Loucy (cell line): ENCODE results near the gene MINDY1.

ENCODE experiments used
- H2AFZ ChIP-seq: fragments of 200-600 bp; sonication (generic); 2 replicates; pipeline ENCODE4 v1.6.0; 2016; ENCODE audit warnings: antibody characterized with exemption, mild to moderate bottlenecking, low read length, moderate library complexity
- H3F3A ChIP-seq: fragments of 200-600 bp; 2 replicates; pipeline ENCODE4 v1.6.0; 2016; ENCODE audit warnings: antibody characterized with exemption, low read depth, mild to moderate bottlenecking
- H3K27me3 ChIP-seq: fragments of 200-600 bp; sonication (generic); 2 replicates; pipeline ENCODE4 v1.6.1; 2014; ENCODE audit warnings: low read length, mild to moderate bottlenecking; ENCODE audit not compliant: insufficient read depth, poor library complexity, severe bottlenecking
- H3K36me3 ChIP-seq: fragments of 200-600 bp; sonication (generic); 2 replicates; pipeline ENCODE4 v1.6.1; 2016; ENCODE audit warnings: low read length; ENCODE audit not compliant: insufficient read depth
- H3K4me1 ChIP-seq: fragments of 200-600 bp; sonication (generic); 2 replicates; pipeline ENCODE4 v1.5.1; 2014; ENCODE audit warnings: low read length, mild to moderate bottlenecking; ENCODE audit not compliant: insufficient read depth, poor library complexity, severe bottlenecking
- H3K4me2 ChIP-seq: fragments of 200-600 bp; sonication (generic); 2 replicates; pipeline ENCODE4 v1.6.0; 2014; ENCODE audit warnings: antibody characterized with exemption, low read length, low read depth, mild to moderate bottlenecking; ENCODE audit not compliant: poor library complexity, severe bottlenecking
- H3K4me3 ChIP-seq: fragments of 200-600 bp; sonication (generic); 2 replicates; pipeline ENCODE4 v1.5.1; 2014; ENCODE audit warnings: low read length, mild to moderate bottlenecking, mixed read lengths; ENCODE audit not compliant: poor library complexity, severe bottlenecking
- H3K79me2 ChIP-seq: fragments of 200-600 bp; sonication (generic); 2 replicates; pipeline ENCODE4 v1.6.1; 2014; ENCODE audit warnings: low read length; ENCODE audit not compliant: insufficient read depth
- H3K9ac ChIP-seq: fragments of 200-600 bp; sonication (generic); 2 replicates; pipeline ENCODE4 v1.6.0; 2014; ENCODE audit warnings: mild to moderate bottlenecking, low read depth, low read length, moderate library complexity; ENCODE audit not compliant: poor library complexity, severe bottlenecking
- H3K9me2 ChIP-seq: fragments of 200-600 bp; sonication (generic); replicated peaks from 2 replicates; pipeline ENCODE4 v1.6.1; 2016; ENCODE audit warnings: low read depth, low read length, mixed read lengths
- H3K9me3 ChIP-seq: fragments of 200-600 bp; sonication (generic); 2 replicates; pipeline ENCODE4 v1.6.1; 2014; ENCODE audit warnings: mild to moderate bottlenecking, antibody characterized with exemption, low read length, low read depth; ENCODE audit not compliant: insufficient read depth
- H4K20me1 ChIP-seq: fragments of 200-600 bp; sonication (generic); 2 replicates; pipeline ENCODE4 v1.6.0; 2014; ENCODE audit warnings: antibody characterized with exemption, low read length, mild to moderate bottlenecking; ENCODE audit not compliant: insufficient read depth, poor library complexity, severe bottlenecking
- EZH2phosphoT487 ChIP-seq: fragments of 200-600 bp; IDR thresholded peaks from 2 replicates; pipeline ENCODE4 v1.6.1; 2018; ENCODE audit warnings: antibody characterized with exemption, mild to moderate bottlenecking, moderate library complexity, borderline replicate concordance
- TF ChIP-seq, protein P1 (sequence below): fragments of 200-600 bp; sonication (generic); conservative IDR thresholded peaks from 2 replicates; pipeline ENCODE4 v1.5.1; 2014; ENCODE audit warnings: mild to moderate bottlenecking, antibody characterized with exemption, low read length

MINDY1 gene

GRCh38 chr1:151000408-151000807, 6.3 kb downstream of the MINDY1 start:
- no peaks in the 10 kb centered on the region for H3K9me3 ChIP-seq
- no peaks in the 10 kb centered on the region for H3K27me3 ChIP-seq
- no peak overlapping the region for H3K9ac ChIP-seq
- no peaks in the 10 kb centered on the region for H3K9me2 ChIP-seq
- no peak overlapping the region for H3K4me3 ChIP-seq
- H3K36me3 ChIP-seq, result no peaks in the 10 kb centered on the region
- TF ChIP-seq EZH2phosphoT487, result no peak
- TF ChIP-seq, protein P1, sequence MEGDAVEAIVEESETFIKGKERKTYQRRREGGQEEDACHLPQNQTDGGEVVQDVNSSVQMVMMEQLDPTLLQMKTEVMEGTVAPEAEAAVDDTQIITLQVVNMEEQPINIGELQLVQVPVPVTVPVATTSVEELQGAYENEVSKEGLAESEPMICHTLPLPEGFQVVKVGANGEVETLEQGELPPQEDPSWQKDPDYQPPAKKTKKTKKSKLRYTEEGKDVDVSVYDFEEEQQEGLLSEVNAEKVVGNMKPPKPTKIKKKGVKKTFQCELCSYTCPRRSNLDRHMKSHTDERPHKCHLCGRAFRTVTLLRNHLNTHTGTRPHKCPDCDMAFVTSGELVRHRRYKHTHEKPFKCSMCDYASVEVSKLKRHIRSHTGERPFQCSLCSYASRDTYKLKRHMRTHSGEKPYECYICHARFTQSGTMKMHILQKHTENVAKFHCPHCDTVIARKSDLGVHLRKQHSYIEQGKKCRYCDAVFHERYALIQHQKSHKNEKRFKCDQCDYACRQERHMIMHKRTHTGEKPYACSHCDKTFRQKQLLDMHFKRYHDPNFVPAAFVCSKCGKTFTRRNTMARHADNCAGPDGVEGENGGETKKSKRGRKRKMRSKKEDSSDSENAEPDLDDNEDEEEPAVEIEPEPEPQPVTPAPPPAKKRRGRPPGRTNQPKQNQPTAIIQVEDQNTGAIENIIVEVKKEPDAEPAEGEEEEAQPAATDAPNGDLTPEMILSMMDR, result no peak
- no peaks in the 10 kb centered on the region for H4K20me1 ChIP-seq
- peaks cover 24% of the 10 kb centered on the region for H3K4me1 ChIP-seq
- H3K4me2 ChIP-seq, result no peak overlapping the region
- peaks cover 8% of the 10 kb centered on the region for H3K79me2 ChIP-seq
- H3F3A ChIP-seq, result no peaks in the 10 kb centered on the region
- no peak overlapping the region for H2AFZ ChIP-seq

DNA sequence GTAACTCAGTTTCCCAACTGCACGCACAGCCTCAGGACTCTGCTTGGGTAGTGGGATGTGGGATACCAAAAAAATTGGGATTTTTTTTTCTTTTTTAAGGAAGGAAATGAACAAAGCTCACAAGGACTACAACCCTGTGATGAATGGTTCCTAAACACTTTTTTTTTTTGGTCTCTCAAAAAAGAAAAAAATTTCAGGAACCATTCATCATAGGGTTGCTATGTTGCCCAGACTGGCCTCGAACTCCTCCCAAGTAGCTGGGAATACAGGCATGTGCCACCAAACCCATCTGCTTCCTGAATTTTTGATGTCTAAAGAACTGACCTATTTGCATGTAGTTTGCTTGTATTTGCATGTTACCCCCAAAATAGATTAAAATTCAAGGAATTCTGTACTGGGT, 6.8 kb downstream of the MINDY1 start:
- H3K36me3 ChIP-seq, result no peaks in the 10 kb centered on the region
- H2AFZ ChIP-seq, result no peak overlapping the region
- no peaks in the 10 kb centered on the region for H3K9me3 ChIP-seq
- peaks cover 7% of the 10 kb centered on the region for H3K79me2 ChIP-seq
- H3K4me3 ChIP-seq, result no peak overlapping the region
- no peaks in the 10 kb centered on the region for H3F3A ChIP-seq
- no peak overlapping the region for H3K4me2 ChIP-seq
- no peaks in the 10 kb centered on the region for H4K20me1 ChIP-seq
- H3K9me2 ChIP-seq, result no peaks in the 10 kb centered on the region
- H3K27me3 ChIP-seq, result no peaks in the 10 kb centered on the region
- no peak overlapping the region for H3K9ac ChIP-seq
- peaks cover 24% of the 10 kb centered on the region for H3K4me1 ChIP-seq
- TF ChIP-seq, protein P1, result no peak
- no peak for TF ChIP-seq EZH2phosphoT487

DNA sequence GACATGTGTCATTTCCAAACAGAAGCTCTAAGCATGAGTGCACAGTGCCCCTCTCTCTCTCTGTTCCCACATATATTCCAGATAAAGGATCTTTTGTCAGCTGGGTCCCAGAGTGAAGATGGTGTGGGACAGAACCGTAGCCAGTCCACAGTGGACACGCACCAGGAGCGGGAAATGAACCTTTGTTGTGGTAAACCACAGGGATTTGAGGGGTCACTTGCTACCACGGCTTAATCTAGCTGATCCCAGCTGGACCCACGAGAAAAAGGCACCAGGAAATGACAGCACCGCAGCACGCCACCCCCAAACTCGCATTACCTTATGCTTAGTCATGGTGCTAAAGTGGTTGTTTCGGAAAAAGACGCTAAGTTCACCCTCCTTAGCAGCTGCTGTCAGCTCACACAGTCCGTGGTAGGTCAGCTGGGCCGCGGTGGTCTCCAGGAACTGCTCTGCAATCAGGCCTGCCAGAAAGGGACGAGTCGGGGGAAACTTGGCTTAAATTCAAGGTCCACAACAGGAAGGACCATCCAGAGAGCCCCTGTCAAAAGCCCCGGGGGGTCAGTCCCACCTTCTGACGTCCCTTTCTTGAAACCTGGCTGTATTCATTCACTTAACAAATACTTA, 7.5 kb downstream of the MINDY1 start:
- Histone ChIP-seq H3K9me2 (no peaks in the 10 kb centered on the region), H3K4me2 (no peak overlapping the region), H3K4me3 (no peak overlapping the region), H2AFZ (no peak overlapping the region), H3K79me2 (peaks cover 4% of the 10 kb centered on the region; the same call in 1 of the 2 replicates), H3K9me3 (no peaks in the 10 kb centered on the region), H3K36me3 (no peaks in the 10 kb centered on the region), H3K4me1 (peaks cover 22% of the 10 kb centered on the region), H3F3A (no peaks in the 10 kb centered on the region), H3K27me3 (no peaks in the 10 kb centered on the region), H3K9ac (no peak overlapping the region), H4K20me1 (no peaks in the 10 kb centered on the region)
- TF ChIP-seq EZH2phosphoT487, result no peak
- TF ChIP-seq, protein P1, result no peak
